ENCODE measurements around the gene ITGA3.

GRCh38 chr17:50139185-50139783 lies 83.4 kb downstream of the ITGA3 start:
- TF ChIP-seq, protein P1, sequence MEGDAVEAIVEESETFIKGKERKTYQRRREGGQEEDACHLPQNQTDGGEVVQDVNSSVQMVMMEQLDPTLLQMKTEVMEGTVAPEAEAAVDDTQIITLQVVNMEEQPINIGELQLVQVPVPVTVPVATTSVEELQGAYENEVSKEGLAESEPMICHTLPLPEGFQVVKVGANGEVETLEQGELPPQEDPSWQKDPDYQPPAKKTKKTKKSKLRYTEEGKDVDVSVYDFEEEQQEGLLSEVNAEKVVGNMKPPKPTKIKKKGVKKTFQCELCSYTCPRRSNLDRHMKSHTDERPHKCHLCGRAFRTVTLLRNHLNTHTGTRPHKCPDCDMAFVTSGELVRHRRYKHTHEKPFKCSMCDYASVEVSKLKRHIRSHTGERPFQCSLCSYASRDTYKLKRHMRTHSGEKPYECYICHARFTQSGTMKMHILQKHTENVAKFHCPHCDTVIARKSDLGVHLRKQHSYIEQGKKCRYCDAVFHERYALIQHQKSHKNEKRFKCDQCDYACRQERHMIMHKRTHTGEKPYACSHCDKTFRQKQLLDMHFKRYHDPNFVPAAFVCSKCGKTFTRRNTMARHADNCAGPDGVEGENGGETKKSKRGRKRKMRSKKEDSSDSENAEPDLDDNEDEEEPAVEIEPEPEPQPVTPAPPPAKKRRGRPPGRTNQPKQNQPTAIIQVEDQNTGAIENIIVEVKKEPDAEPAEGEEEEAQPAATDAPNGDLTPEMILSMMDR (IDR thresholded peaks at IDR 0.05 in 2 of 3, conservative IDR thresholded peaks at IDR 0.05 in 1 of 3; ENCODE audit: borderline replicate concordance in 1 of 3, insufficient read depth in 1 of 3, low read depth in 2 of 3, low read length in 2 of 3): no peak
- TF ChIP-seq SRF (IDR thresholded peaks at IDR 0.05; ENCODE audit: low read depth) (no peak), POLR2AphosphoS5 (IDR thresholded peaks at IDR 0.05; ENCODE audit: low read depth, low read length) (no peak), CEBPB (IDR thresholded peaks at IDR 0.05; ENCODE audit: low read depth) (no peak), EZH2 (IDR thresholded peaks at IDR 0.05) (no peak), SIN3A (IDR thresholded peaks at IDR 0.05; ENCODE audit: low read depth) (no peak), EGR1 (IDR thresholded peaks at IDR 0.05; ENCODE audit: low read depth) (no peak), ZNF274 (IDR thresholded peaks at IDR 0.05; ENCODE audit: low read depth, low read length) (no peak), RAD21 (IDR thresholded peaks at IDR 0.05; ENCODE audit: low read depth) (no peak)
